ENCODE data around the gene MFAP3.

- TF ChIP-seq YY1 (IDR thresholded peaks at IDR 0.05; ENCODE audit: insufficient read depth, insufficient read length) (no peak), SUZ12 (IDR thresholded peaks at IDR 0.05; ENCODE audit: extremely low read depth, insufficient read depth, insufficient read length) (no peak)
Observed at GRCh38 chr5:154046486-154046885, 7.7 kb downstream of the MFAP3 start.
